ENCODE results near the gene ME3.

DNA sequence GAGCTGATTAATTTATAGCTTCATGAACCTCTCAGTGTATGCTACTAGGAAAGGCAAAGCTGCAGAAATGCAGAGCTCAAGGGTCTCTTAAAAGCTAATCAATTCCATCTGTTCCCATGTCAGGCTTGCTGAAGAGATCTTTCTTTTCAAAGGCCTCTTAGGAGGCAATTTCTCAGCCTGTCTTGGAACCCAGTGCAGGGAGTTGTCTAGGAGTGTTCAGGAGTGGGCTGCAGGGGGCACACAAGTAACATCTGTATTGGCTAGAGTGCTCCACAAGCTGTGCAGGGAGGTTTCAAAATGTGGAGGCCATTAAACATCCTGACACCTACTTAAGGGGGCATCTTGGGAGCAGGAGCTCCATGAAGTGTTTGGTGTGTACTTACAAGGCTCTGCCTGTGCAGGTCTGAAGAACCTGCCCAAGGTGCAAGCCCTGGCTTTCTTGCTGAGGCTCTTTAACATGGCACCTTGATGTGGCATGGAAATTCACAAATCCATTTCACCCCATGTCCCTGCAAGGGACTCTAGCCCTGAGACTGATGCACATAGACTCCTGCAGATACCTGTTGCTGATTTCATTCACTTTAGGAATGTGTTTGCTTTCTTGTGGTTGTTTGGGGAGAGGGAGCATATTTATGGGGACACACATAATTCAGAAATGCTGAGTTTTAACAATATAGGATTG, 134.7 kb downstream of the ME3 start:
- TF ChIP-seq, protein P1, sequence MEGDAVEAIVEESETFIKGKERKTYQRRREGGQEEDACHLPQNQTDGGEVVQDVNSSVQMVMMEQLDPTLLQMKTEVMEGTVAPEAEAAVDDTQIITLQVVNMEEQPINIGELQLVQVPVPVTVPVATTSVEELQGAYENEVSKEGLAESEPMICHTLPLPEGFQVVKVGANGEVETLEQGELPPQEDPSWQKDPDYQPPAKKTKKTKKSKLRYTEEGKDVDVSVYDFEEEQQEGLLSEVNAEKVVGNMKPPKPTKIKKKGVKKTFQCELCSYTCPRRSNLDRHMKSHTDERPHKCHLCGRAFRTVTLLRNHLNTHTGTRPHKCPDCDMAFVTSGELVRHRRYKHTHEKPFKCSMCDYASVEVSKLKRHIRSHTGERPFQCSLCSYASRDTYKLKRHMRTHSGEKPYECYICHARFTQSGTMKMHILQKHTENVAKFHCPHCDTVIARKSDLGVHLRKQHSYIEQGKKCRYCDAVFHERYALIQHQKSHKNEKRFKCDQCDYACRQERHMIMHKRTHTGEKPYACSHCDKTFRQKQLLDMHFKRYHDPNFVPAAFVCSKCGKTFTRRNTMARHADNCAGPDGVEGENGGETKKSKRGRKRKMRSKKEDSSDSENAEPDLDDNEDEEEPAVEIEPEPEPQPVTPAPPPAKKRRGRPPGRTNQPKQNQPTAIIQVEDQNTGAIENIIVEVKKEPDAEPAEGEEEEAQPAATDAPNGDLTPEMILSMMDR (conservative IDR thresholded peaks at IDR 0.05; ENCODE audit: low read depth, low read length) = no peak
- TF ChIP-seq EZH2 (IDR thresholded peaks at IDR 0.05; ENCODE audit: low read length, unreplicated experiment) (no peak), EZH2phosphoT487 (IDR thresholded peaks at IDR 0.05; ENCODE audit: borderline replicate concordance, low read length) (no peak)
